Liver (tissue), 2 donors: ENCODE data around the gene POLDIP2.

Source experiments
- CTCF ChIP-seq: fragments of 150-350 bp; IDR thresholded peaks from 2 replicates; pipeline ENCODE4 v1.5.1; 2017; ENCODE audit warnings: improper control_type of control experiment, low read depth, low read length; ENCODE audit not compliant: missing input control
- REST ChIP-seq: IDR thresholded peaks from 2 replicates; pipeline ENCODE4 v1.6.1; 2016; ENCODE audit warnings: antibody characterized with exemption, mild to moderate bottlenecking
- donor health status: healthy.

GRCh38 chr17:28368306-28368831 lies 11.0 kb upstream of the POLDIP2 start:
- TF ChIP-seq CTCF (no peak), REST (peak; percentile 79)
